Ishikawa (cell line): ENCODE data around the gene CDKN2B-AS1.

Experiments
- CEBPB ChIP-seq: IDR thresholded peaks from 2 replicates; pipeline ENCODE4 v1.6.1; 2012
- CREB1 ChIP-seq: IDR thresholded peaks from 2 replicates; pipeline ENCODE4 v1.6.1; 2012; ENCODE audit warnings: low read depth
- EGR1 ChIP-seq: IDR thresholded peaks from 2 replicates; pipeline ENCODE4 v1.6.1; 2012
- EP300 ChIP-seq: IDR thresholded peaks from 2 replicates; pipeline ENCODE4 v1.6.1; 2012; ENCODE audit warnings: borderline replicate concordance
- FOXM1 ChIP-seq: IDR thresholded peaks from 2 replicates; pipeline ENCODE4 v1.6.1; 2012; ENCODE audit warnings: low read depth, borderline replicate concordance
- MAX ChIP-seq: IDR thresholded peaks from 2 replicates; pipeline ENCODE4 v1.6.1; 2012
- NFIC ChIP-seq: IDR thresholded peaks from 2 replicates; pipeline ENCODE4 v1.6.1; 2012
- RAD21 ChIP-seq: IDR thresholded peaks from 2 replicates; pipeline ENCODE4 v1.6.1; 2012; ENCODE audit warnings: low read depth
- TAF1 ChIP-seq: IDR thresholded peaks from 2 replicates; pipeline ENCODE4 v1.6.1; 2012; ENCODE audit warnings: low read depth, mild to moderate bottlenecking
- TCF12 ChIP-seq: IDR thresholded peaks from 2 replicates; pipeline ENCODE4 v1.6.1; 2012; ENCODE audit warnings: low read depth
- TEAD4 ChIP-seq: IDR thresholded peaks from 2 replicates; pipeline ENCODE4 v1.6.1; 2012
- YY1 ChIP-seq: IDR thresholded peaks from 2 replicates; pipeline ENCODE4 v1.6.1; 2012; ENCODE audit warnings: low read depth
- ZBTB7A ChIP-seq: IDR thresholded peaks from 2 replicates; pipeline ENCODE4 v1.6.1; 2012; ENCODE audit warnings: low read depth
- TF ChIP-seq, protein P1 (sequence below): IDR thresholded peaks from 2 replicates; pipeline ENCODE4 v1.6.1; 2012
- TF ChIP-seq, protein P2 (sequence below): IDR thresholded peaks from 2 replicates; pipeline ENCODE4 v1.6.1; 2012; ENCODE audit warnings: low read depth, mild to moderate bottlenecking

The CDKN2B-AS1 gene

GRCh38 chr9:22035591-22036011 is 41.0 kb downstream of the CDKN2B-AS1 start:
- no peak for TF ChIP-seq FOXM1
- TF ChIP-seq ZBTB7A, result no peak
- no peak for TF ChIP-seq CEBPB
- TF ChIP-seq YY1, result no peak
- TF ChIP-seq TAF1, result no peak
- TF ChIP-seq MAX, result no peak
- no peak for TF ChIP-seq TCF12
- TF ChIP-seq, protein P1, sequence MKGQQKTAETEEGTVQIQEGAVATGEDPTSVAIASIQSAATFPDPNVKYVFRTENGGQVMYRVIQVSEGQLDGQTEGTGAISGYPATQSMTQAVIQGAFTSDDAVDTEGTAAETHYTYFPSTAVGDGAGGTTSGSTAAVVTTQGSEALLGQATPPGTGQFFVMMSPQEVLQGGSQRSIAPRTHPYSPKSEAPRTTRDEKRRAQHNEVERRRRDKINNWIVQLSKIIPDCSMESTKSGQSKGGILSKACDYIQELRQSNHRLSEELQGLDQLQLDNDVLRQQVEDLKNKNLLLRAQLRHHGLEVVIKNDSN, result no peak
- TF ChIP-seq CREB1, result no peak
- TF ChIP-seq RAD21, result no peak
- no peak for TF ChIP-seq TEAD4
- TF ChIP-seq EGR1, result no peak
- TF ChIP-seq, protein P2, sequence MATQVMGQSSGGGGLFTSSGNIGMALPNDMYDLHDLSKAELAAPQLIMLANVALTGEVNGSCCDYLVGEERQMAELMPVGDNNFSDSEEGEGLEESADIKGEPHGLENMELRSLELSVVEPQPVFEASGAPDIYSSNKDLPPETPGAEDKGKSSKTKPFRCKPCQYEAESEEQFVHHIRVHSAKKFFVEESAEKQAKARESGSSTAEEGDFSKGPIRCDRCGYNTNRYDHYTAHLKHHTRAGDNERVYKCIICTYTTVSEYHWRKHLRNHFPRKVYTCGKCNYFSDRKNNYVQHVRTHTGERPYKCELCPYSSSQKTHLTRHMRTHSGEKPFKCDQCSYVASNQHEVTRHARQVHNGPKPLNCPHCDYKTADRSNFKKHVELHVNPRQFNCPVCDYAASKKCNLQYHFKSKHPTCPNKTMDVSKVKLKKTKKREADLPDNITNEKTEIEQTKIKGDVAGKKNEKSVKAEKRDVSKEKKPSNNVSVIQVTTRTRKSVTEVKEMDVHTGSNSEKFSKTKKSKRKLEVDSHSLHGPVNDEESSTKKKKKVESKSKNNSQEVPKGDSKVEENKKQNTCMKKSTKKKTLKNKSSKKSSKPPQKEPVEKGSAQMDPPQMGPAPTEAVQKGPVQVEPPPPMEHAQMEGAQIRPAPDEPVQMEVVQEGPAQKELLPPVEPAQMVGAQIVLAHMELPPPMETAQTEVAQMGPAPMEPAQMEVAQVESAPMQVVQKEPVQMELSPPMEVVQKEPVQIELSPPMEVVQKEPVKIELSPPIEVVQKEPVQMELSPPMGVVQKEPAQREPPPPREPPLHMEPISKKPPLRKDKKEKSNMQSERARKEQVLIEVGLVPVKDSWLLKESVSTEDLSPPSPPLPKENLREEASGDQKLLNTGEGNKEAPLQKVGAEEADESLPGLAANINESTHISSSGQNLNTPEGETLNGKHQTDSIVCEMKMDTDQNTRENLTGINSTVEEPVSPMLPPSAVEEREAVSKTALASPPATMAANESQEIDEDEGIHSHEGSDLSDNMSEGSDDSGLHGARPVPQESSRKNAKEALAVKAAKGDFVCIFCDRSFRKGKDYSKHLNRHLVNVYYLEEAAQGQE, result no peak
- TF ChIP-seq EP300, result no peak

- TF ChIP-seq CEBPB (peak; percentile 49; the same call in 1 of the 2 replicates), TEAD4 (no peak)
These were observed 42.5 kb downstream of the CDKN2B-AS1 start for GRCh38 chr9:22036866-22037626.

DNA sequence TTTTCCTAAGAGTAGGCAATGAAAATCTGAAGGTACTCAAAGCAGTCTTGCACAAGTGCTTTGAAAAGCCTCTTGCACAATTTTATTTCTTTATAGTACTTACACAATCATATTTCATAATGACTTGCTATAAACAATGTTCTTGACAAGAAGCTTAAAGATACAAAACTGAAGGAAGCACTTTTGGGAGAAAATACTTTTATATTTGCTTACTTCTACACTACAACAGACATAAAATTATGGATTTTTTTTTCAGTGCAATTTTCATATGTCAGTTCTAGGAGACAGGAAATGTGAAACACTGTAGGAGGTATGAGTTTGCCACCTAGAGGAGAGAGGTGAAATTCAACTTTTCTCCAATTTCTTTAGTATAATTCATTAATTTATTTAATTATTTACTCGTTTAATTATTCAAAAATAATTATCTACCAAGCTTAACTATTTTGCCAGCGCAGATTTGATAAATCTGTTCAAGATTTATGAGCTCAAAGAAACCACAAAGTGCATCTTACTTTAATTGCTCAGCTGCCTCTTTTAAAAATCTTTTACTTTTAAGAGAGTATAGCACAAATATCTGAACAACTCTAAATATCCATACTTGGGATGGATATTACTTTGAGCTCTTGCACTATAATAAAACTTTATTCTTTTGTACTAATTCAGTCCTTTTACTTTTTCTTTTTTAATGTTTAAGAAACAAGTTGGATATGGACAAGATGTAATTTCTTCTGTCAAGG is 43.5 kb downstream of the CDKN2B-AS1 start:
- TF ChIP-seq CEBPB, result peak; percentile 47; the same call in 1 of the 2 replicates
- TF ChIP-seq RAD21, result peak; percentile 73
- TF ChIP-seq TCF12, result no peak
- no peak for TF ChIP-seq ZBTB7A

GRCh38 chr9:22039258-22039657 is 44.7 kb downstream of the CDKN2B-AS1 start:
- no peak for TF ChIP-seq CREB1
- TF ChIP-seq CEBPB, result peak; percentile 94
- TF ChIP-seq TAF1, result no peak

- TF ChIP-seq, protein P2, result no peak
These were observed 46.2 kb downstream of the CDKN2B-AS1 start for GRCh38 chr9:22040760-22041159.

DNA sequence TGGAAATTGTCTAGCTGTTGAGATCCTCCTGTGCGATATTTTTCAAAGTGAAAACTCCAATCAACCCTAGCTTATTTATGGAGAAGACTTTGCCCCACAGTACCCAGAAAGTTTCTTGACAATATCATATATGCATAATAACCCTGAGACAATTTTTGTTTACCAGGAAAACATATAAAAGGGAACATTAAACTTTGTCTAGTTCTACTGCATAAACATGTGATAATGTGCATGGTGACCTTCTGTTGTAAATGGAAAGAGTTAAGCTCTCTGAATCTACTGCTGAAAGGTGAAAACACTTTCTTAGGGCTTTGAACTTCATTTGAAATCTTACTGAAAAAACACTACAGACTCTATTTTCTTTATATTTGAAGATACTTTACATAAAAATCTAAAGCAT is 46.8 kb downstream of the CDKN2B-AS1 start:
- TF ChIP-seq CREB1 (no peak), CEBPB (no peak), RAD21 (no peak), NFIC (no peak), EGR1 (no peak), YY1 (no peak), EP300 (no peak), TEAD4 (no peak)
- TF ChIP-seq, protein P1, result no peak
- TF ChIP-seq, protein P2, result no peak
